DOHH2 (cell line): Measurements from ENCODE around the gene COQ4.

ENCODE experiments used
- H3F3A ChIP-seq: fragments of 200-600 bp; sonication (generic), shearing (Covaris generic); 2 replicates; pipeline ENCODE4 v1.6.0; 2016; ENCODE audit warnings: antibody characterized with exemption, mild to moderate bottlenecking; ENCODE audit not compliant: control insufficient read depth, insufficient read depth
- H3K27ac ChIP-seq: fragments of 200-600 bp; sonication (generic); 2 replicates; pipeline ENCODE4 v1.5.1; 2014; ENCODE audit warnings: low read depth, mild to moderate bottlenecking, low read length, moderate library complexity
- H3K27me3 ChIP-seq: fragments of 200-600 bp; sonication (generic); 2 replicates; pipeline ENCODE4 v1.6.1; 2014; ENCODE audit warnings: mild to moderate bottlenecking, low read length, mixed read lengths; ENCODE audit not compliant: control insufficient read depth
- H3K36me3 ChIP-seq: fragments of 200-600 bp; sonication (generic); 2 replicates; pipeline ENCODE4 v1.6.1; 2014; ENCODE audit warnings: mild to moderate bottlenecking, low read length, moderate library complexity, mixed read lengths; ENCODE audit not compliant: control insufficient read depth
- H3K4me1 ChIP-seq: fragments of 200-600 bp; sonication (generic); 2 replicates; pipeline ENCODE4 v1.6.1; 2014; ENCODE audit warnings: mild to moderate bottlenecking, low read length, mixed read lengths; ENCODE audit not compliant: control insufficient read depth
- H3K4me2 ChIP-seq: fragments of 200-600 bp; sonication (generic); 2 replicates; pipeline ENCODE4 v1.6.0; 2014; ENCODE audit warnings: mild to moderate bottlenecking, low read length, moderate library complexity
- H3K4me3 ChIP-seq: fragments of 200-600 bp; sonication (generic); 2 replicates; pipeline ENCODE4 v1.5.1; 2014; ENCODE audit warnings: mild to moderate bottlenecking, low read length, mixed read lengths
- H3K79me2 ChIP-seq: fragments of 200-600 bp; sonication (generic); 2 replicates; pipeline ENCODE4 v1.6.1; 2014; ENCODE audit warnings: mild to moderate bottlenecking, low read length, mixed read lengths; ENCODE audit not compliant: control insufficient read depth
- H3K9me2 ChIP-seq: fragments of 200-600 bp; sonication (generic); replicated peaks from 2 replicates; pipeline ENCODE4 v1.6.1; 2014; ENCODE audit warnings: mild to moderate bottlenecking, low read length, mixed read lengths; ENCODE audit not compliant: control insufficient read depth
- H3K9me3 ChIP-seq: fragments of 200-600 bp; sonication (generic); 2 replicates; pipeline ENCODE4 v1.6.1; 2014; ENCODE audit warnings: antibody characterized with exemption, low read length, mixed read lengths; ENCODE audit not compliant: control insufficient read depth, insufficient read depth
- H4K20me1 ChIP-seq: fragments of 200-600 bp; sonication (generic); 2 replicates; pipeline ENCODE4 v1.6.0; 2014; ENCODE audit warnings: low read depth, mild to moderate bottlenecking, antibody characterized with exemption, low read length, moderate library complexity; ENCODE audit not compliant: control insufficient read depth, insufficient read depth
- EZH2phosphoT487 ChIP-seq: fragments of 200-600 bp; sonication (generic); IDR thresholded peaks from 2 replicates; pipeline ENCODE4 v1.6.1; 2017; ENCODE audit warnings: borderline replicate concordance, mild to moderate bottlenecking, antibody characterized with exemption, low read length, moderate library complexity, mixed read lengths
- TF ChIP-seq, protein P1 (sequence below): fragments of 200-600 bp; sonication (generic); IDR thresholded peaks from one replicate; pipeline ENCODE4 v1.5.1; 2014; ENCODE audit warnings: antibody characterized with exemption, mild to moderate bottlenecking, low read depth, low read length; ENCODE audit not compliant: poor library complexity, severe bottlenecking

The COQ4 gene

DNA sequence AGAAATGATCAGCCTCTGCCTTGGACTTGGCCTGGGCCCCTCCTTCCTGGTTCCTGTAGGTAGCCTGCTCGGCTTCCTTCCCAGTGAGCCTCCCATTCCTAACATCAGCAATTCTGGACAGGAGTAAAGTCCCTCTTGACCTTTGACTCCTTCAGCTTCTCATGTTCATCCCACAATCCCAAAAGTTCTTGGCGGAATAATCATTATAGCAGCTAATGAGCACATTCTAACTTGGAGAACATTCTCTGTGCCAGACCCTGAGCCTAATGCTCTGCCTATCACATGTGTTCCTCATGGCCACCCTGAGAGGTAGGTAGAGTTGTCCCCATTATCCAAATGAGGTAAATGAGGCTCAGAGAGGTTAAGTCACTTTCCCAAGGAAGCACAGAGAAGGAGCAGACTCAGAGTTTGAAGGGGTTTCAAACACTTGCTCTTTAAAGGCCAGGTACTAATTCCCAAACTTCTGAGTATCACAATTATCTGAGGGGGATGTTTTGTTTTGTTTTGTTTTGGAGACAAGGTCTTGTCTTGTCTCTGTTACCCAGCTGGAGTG lies 25.3 kb upstream of the COQ4 start:
- Histone ChIP-seq H3K9me2 (no peaks in the 10 kb centered on the region), H3K4me3 (no peak overlapping the region), H3K79me2 (no peaks in the 10 kb centered on the region), H3K4me2 (no peak overlapping the region), H3K9me3 (no peaks in the 10 kb centered on the region), H3K36me3 (no peaks in the 10 kb centered on the region), H3K27ac (no peak overlapping the region), H4K20me1 (no peaks in the 10 kb centered on the region), H3F3A (no peaks in the 10 kb centered on the region), H3K27me3 (no peaks in the 10 kb centered on the region), H3K4me1 (no peaks in the 10 kb centered on the region)
- no peak for TF ChIP-seq EZH2phosphoT487
- TF ChIP-seq, protein P1, sequence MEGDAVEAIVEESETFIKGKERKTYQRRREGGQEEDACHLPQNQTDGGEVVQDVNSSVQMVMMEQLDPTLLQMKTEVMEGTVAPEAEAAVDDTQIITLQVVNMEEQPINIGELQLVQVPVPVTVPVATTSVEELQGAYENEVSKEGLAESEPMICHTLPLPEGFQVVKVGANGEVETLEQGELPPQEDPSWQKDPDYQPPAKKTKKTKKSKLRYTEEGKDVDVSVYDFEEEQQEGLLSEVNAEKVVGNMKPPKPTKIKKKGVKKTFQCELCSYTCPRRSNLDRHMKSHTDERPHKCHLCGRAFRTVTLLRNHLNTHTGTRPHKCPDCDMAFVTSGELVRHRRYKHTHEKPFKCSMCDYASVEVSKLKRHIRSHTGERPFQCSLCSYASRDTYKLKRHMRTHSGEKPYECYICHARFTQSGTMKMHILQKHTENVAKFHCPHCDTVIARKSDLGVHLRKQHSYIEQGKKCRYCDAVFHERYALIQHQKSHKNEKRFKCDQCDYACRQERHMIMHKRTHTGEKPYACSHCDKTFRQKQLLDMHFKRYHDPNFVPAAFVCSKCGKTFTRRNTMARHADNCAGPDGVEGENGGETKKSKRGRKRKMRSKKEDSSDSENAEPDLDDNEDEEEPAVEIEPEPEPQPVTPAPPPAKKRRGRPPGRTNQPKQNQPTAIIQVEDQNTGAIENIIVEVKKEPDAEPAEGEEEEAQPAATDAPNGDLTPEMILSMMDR = no peak

DNA sequence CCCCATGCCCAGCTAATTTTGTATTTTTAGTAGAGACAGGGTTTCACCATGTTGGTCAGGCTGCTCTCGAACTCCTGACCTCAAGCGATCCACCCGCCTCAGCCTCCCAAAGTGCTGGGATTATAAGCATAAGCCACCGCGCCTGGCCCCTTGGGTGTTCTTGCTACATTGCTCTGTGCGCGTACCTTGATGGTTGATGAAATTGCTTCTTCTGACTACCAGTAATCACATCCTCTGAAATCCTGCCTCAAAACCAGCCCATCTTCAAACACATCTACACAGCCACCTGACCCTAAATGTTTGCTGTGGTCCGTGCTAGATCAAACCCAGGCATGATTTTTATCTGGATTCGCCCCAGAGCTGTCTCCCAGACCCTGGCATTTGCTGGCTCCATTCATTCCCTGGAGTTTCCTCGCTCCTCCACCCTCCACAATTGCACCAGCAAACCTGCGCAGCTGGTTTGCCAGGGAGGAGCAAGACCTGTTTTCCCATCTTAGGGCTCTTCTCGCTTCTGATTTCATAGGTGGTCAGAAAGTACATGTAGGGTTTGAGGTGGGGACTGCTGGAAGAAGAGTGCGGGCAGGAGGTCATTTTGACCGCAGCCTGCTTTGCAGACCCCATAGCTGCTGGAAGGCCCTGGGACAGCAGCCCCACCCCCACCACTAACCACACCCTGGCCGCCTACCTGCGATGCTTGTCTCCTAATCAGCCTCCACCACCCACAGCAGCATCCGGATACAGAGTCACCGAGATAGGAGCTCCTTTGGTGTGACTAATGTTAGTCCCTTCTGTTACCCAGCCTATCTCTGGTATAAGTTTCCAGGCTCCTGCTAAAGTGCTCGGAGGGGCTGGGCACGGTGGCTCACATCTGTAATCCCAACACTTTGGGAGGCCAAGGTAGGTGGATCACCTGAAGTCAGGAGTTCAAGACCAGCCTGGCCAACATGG lies 23.8 kb upstream of the COQ4 start:
- no peaks in the 10 kb centered on the region for H3K79me2 ChIP-seq
- H3K27me3 ChIP-seq = no peaks in the 10 kb centered on the region
- H3K4me1 ChIP-seq = no peaks in the 10 kb centered on the region
- TF ChIP-seq, protein P1 = no peak
- no peak for TF ChIP-seq EZH2phosphoT487
- no peaks in the 10 kb centered on the region for H3F3A ChIP-seq
- H3K4me2 ChIP-seq = no peak overlapping the region
- no peaks in the 10 kb centered on the region for H3K9me3 ChIP-seq
- no peaks in the 10 kb centered on the region for H3K36me3 ChIP-seq
- no peak overlapping the region for H3K4me3 ChIP-seq
- H3K27ac ChIP-seq = no peak overlapping the region
- no peaks in the 10 kb centered on the region for H3K9me2 ChIP-seq
- H4K20me1 ChIP-seq = no peaks in the 10 kb centered on the region

DNA sequence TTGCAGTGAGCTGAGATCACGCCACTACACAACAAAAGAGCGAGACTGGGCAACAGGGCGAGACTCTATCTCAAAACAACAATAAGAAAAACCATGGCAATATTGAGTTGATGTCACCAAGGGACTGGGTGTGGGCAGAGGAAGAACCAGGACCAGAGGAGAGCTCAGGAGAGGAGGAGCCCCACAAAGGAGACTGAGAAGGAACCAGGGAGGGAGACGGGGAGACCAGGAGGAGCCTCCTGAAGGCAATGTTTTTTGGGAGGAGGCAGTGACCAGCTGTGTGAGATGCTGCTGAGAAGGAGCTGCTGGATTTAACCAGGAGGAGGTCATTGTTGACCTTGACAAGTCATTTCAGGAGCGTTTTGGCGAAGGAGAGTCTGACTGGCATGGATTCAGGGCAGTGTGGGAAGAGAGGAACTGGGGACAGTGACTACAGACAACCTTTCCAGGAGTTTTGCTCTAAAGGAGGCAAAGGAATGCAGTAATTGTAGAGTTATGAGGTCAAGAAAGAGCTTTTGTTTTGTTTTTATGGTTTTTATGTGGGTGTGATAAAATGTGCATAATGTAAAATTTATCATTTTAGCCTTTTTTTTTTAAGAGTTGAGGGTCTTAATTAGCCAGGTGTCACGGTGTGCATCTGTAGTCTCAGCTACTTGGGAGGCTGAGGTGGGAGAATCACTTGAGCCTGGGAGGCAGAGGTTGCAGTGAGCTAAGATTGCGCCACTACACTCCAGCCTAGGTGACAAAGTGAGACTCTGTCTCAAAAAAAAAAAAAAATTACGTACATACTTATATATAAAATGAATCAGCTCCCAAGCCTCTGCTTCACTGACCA lies 18.3 kb upstream of the COQ4 start:
- Histone ChIP-seq H3K4me2 (no peak overlapping the region), H4K20me1 (no peaks in the 10 kb centered on the region), H3F3A (no peaks in the 10 kb centered on the region), H3K36me3 (peaks cover 8% of the 10 kb centered on the region), H3K9me3 (no peaks in the 10 kb centered on the region), H3K79me2 (no peaks in the 10 kb centered on the region), H3K27me3 (no peaks in the 10 kb centered on the region), H3K4me3 (no peak overlapping the region), H3K4me1 (no peaks in the 10 kb centered on the region), H3K9me2 (no peaks in the 10 kb centered on the region), H3K27ac (no peak overlapping the region)
- TF ChIP-seq, protein P1 = no peak
- TF ChIP-seq EZH2phosphoT487 = no peak
